GM18873 (cell line): ENCODE results near the gene NUDT8.
"Not testable (repeated sequence)": the region's sequence is repeated elsewhere in the genome, so short reads cannot be mapped to it uniquely, and the experiment has no call there.

ENCODE experiments used
- ATAC-seq: cut with Tn5 transposase; IDR thresholded peaks from one replicate; pipeline ENCODE4 v1.9.1; 2021; ENCODE audit warnings: mild to moderate bottlenecking, moderate library complexity, moderate number of reproducible peaks; ENCODE audit not compliant: unreplicated experiment, low FRiP score

Gene NUDT8

GRCh38 chr11:67644042-67644441, 14.3 kb upstream of the NUDT8 start:
- ATAC-seq, result no peak

GRCh38 chr11:67642173-67643120, 12.7 kb upstream of the NUDT8 start:
- ATAC-seq, result no peak

- ATAC-seq, result no peak
These were observed 11.8 kb upstream of the NUDT8 start for GRCh38 chr11:67641338-67642172.

- no peak for ATAC-seq
These were observed 11.1 kb upstream of the NUDT8 start for GRCh38 chr11:67640758-67641337.

GRCh38 chr11:67640021-67640757, 10.5 kb upstream of the NUDT8 start:
- ATAC-seq, result no peak

GRCh38 chr11:67639438-67639859, 9.7 kb upstream of the NUDT8 start, which contains the start of gene TBX10:
TSS of gene TBX10 (minus strand) at chr11:67639763. CDS start at chr11:67639472, 291 bp downstream.
- no peak for ATAC-seq

- no peak for ATAC-seq
These were observed 9.0 kb upstream of the NUDT8 start for GRCh38 chr11:67638535-67639437.

- not testable (repeated sequence) for ATAC-seq
These were observed 7.7 kb upstream of the NUDT8 start for GRCh38 chr11:67637441-67637840.

GRCh38 chr11:67636962-67637361, 7.2 kb upstream of the NUDT8 start:
- no peak for ATAC-seq

GRCh38 chr11:67635231-67635521, 5.4 kb upstream of the NUDT8 start:
- ATAC-seq, result no peak

GRCh38 chr11:67634366-67635230, 4.9 kb upstream of the NUDT8 start:
- ATAC-seq, result no peak

- ATAC-seq, result no peak
These were observed 4.1 kb upstream of the NUDT8 start for GRCh38 chr11:67633758-67634365.

- ATAC-seq, result no peak
These were observed 3.4 kb upstream of the NUDT8 start for GRCh38 chr11:67632982-67633755.

- no peak for ATAC-seq
These were observed 2.6 kb upstream of the NUDT8 start for GRCh38 chr11:67632175-67632981.

GRCh38 chr11:67631853-67632174, 2.1 kb upstream of the NUDT8 start:
- no peak for ATAC-seq

GRCh38 chr11:67631411-67631810, 1.7 kb upstream of the NUDT8 start:
- no peak for ATAC-seq

- ATAC-seq, result no peak
These were observed 1.2 kb upstream of the NUDT8 start for GRCh38 chr11:67630943-67631331.
